ENCODE measurements around the gene NUCB1.

- TF ChIP-seq CTCF (IDR thresholded peaks at IDR 0.05 in 8 of 11, conservative IDR thresholded peaks at IDR 0.05 in 3 of 11) (no peak), POLR2A (IDR thresholded peaks at IDR 0.05) (no peak), POLR2AphosphoS5 (IDR thresholded peaks at IDR 0.05) (no peak)
These were observed 46.5 kb downstream of the NUCB1 start for GRCh38 chr19:48946463-48947257.

All from spleen (tissue), 7 donors.